ENCODE results near the gene EPOP. TPM values are rescaled to one million over a fixed set of nuclear protein-coding genes. Genes with fewer than 3 reads are reported as not detected.

EPOP gene
- total RNA-seq, 4 donors from 2014 or later: 1.3 to 5.7 (median 4.6) TPM

DNA sequence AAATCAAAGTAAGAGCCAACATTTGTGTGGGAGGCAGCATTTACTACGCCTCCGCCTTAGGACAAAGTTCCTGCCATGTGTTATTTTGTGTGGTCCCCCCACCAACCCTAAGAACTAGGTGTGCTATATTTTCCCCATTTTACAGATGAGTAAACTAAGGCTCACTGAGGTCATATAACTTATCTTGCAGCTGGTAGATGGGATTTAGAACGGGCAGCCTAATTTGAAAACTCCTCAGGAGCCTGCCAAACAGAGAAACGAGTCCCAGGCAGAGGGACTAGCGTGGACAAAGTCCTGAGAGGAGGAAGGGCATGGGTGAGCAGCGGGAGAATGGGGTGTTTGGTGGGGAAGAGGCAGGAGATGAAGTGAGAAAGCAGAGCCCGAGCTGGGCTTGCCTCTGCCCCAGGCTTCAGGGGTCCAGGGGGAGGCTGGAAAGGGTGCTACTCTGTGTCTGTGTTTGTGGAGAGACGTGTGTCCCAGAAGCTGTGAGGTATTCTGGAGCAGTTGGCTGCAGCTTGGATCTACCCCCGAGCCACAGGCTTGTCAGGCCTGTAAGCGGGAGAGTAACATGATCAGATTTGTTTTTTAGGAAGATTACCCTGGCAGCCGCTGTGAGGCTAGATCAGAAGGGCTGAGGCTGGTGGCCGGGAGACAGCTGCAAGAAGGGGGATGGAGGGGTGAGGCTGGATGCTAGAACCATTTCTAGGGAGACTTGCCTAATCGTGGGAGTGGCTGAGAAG, 35.3 kb upstream of the EPOP start:
- Histone ChIP-seq H3K4me3 (no peak overlapping the region), H3K4me1 (peaks cover 0 to 17% (median 9%) of the 10 kb centered on the region in 4 donors), H3K27ac (no peak overlapping the region), H3K9me3 (no peaks in the 10 kb centered on the region), H3K27me3 (no peaks in the 10 kb centered on the region), H3K36me3 (peaks cover 0 to 75% (median 0%) of the 10 kb centered on the region in 3 donors)
- 66 to 67% methylated on average over 13 of the region's 13 CpGs for WGBS, 2 donors
- DNase-seq (ENCODE audit: low spot score in 2 of 2): no peak
- TF ChIP-seq POLR2A (IDR thresholded peaks at IDR 0.05): no peak
- TF ChIP-seq EP300 (IDR thresholded peaks at IDR 0.05): no peak
- TF ChIP-seq, protein P1, sequence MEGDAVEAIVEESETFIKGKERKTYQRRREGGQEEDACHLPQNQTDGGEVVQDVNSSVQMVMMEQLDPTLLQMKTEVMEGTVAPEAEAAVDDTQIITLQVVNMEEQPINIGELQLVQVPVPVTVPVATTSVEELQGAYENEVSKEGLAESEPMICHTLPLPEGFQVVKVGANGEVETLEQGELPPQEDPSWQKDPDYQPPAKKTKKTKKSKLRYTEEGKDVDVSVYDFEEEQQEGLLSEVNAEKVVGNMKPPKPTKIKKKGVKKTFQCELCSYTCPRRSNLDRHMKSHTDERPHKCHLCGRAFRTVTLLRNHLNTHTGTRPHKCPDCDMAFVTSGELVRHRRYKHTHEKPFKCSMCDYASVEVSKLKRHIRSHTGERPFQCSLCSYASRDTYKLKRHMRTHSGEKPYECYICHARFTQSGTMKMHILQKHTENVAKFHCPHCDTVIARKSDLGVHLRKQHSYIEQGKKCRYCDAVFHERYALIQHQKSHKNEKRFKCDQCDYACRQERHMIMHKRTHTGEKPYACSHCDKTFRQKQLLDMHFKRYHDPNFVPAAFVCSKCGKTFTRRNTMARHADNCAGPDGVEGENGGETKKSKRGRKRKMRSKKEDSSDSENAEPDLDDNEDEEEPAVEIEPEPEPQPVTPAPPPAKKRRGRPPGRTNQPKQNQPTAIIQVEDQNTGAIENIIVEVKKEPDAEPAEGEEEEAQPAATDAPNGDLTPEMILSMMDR (IDR thresholded peaks at IDR 0.05): no peak

DNA sequence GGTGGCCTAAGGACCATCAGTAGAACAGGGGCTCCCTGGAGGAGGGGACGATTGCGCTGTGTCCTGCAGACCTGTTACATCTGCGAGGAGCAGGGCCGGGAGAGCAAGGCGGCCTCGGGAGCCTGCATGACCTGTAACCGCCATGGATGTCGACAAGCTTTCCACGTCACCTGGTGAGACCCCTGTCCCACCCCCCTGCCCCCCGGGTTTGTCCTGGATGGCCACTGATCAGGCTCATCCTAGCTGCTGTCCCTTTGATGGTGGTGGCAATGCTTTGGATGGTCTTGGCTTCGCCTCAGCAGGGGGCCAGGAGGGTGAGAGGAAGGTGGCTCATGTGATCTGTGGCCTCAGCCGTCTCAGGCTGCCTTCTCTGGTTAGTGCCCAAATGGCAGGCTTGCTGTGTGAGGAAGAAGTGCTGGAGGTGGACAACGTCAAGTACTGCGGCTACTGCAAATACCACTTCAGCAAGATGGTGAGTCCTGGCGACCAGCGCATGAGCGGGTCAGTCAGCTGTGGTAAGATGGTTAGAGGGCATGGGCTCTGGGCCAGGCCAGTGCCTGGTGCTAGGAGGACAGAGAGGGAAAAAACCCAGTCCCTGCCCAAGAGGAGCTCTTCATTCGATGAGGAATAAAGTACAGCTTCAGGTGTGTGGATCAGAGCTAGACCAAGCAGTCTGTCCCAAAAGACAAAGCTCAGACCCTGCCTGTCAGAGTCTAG, 34.5 kb upstream of the EPOP start:
- H3K9me3 ChIP-seq: no peaks in the 10 kb centered on the region
- H3K4me3 ChIP-seq: no peak overlapping the region
- TF ChIP-seq, protein P1 (IDR thresholded peaks at IDR 0.05): no peak
- TF ChIP-seq EP300 (IDR thresholded peaks at IDR 0.05) (no peak), POLR2A (IDR thresholded peaks at IDR 0.05) (no peak)
- 90 to 91% methylated on average over 17 to 18 of the region's 18 CpGs for WGBS, 2 donors
- H3K36me3 ChIP-seq: peaks cover 0 to 67% (median 0%) of the 10 kb centered on the region in 3 donors
- no peak overlapping the region for H3K27ac ChIP-seq
- no peak for DNase-seq (ENCODE audit: low spot score in 2 of 2)
- peaks cover 0 to 17% (median 9%) of the 10 kb centered on the region in 4 donors for H3K4me1 ChIP-seq
- H3K27me3 ChIP-seq: no peaks in the 10 kb centered on the region

DNA sequence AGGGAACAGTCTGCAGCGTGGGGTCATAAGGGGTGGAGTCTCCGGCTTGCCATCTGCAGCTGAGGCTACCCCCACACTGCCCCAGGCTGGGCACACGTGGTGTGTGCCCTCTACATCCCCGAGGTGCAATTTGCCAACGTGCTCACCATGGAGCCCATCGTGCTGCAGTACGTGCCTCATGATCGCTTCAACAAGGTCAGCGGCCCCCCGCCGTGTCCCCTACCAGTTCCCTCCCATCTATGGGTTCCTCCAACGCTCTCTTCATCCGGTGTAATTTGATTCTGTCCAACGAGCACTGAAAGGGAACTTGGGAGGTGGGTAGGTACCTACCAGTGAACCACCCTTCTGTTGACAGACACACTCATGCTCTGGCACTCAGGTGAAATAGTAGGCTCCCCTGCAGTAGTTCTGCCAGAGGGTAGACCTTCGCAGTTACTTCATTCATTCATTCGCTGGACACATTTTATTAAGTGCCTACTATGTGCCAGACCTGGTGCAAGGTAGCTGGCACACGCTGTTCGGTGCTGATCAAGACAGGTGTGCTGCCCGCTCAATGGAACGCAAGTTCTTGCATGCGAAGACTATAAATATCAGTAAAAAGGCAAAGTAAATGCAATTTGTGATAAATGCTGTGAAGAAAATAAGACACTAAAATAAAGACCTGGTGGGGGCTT, 33.1 kb upstream of the EPOP start:
- WGBS, 2 donors: 73% methylated on average over 21 of the region's 21 CpGs
- H3K27ac ChIP-seq: peak overlapping the region in 1 of 4 donors; percentile 98
- H3K4me3 ChIP-seq: no peak overlapping the region
- H3K9me3 ChIP-seq: no peaks in the 10 kb centered on the region
- TF ChIP-seq, protein P1 (IDR thresholded peaks at IDR 0.05): no peak
- TF ChIP-seq EP300 (IDR thresholded peaks at IDR 0.05) (no peak), POLR2A (IDR thresholded peaks at IDR 0.05) (no peak)
- H3K36me3 ChIP-seq: peaks cover 0 to 53% (median 0%) of the 10 kb centered on the region in 3 donors
- peaks cover 0 to 31% (median 13%) of the 10 kb centered on the region in 4 donors for H3K4me1 ChIP-seq
- no peak for DNase-seq (ENCODE audit: low spot score in 2 of 2)
- no peaks in the 10 kb centered on the region for H3K27me3 ChIP-seq

DNA sequence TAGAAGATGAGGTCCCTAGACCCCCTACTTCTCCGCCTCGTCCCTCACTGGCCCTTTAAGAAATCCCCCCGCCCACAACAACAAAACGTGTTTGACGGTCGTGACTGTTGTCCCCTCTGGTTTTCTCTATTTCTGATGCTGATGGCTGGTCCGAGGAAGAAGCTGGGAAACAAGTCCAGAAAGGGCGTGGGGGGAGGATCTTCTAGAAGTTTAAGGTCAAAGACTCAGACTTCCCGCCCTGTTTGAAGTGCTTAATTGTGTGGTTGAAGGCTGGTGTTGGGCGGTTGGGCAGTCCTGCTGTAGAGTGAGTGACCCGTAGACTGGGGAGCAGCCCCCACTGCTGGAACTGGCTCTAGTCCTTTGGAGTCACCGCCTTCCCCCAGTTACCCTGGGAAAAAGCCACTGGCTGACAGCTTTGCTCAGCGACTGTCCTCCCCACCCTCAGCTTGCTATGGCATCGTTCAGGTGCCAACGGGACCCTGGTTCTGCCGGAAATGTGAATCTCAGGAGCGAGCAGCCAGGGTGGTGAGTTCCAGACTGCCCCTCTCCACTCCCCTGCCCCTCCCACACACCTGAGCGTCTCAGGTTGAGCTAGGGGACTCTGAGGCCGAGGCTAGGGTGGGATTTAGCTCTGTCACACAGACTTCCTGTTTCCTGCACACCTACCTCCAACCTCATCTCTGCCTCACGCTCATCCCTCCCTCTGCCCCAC, 31.9 kb upstream of the EPOP start:
- Histone ChIP-seq H3K27ac (peak overlapping the region; percentile 92 to 98 (median 96)), H3K36me3 (peaks cover 0 to 41% (median 0%) of the 10 kb centered on the region in 3 donors), H3K4me1 (peaks cover 0 to 36% (median 13%) of the 10 kb centered on the region in 4 donors), H3K27me3 (no peaks in the 10 kb centered on the region), H3K4me3 (peak overlapping the region; percentile 66 to 87 (median 80)), H3K9me3 (no peaks in the 10 kb centered on the region)
- DNase-seq (ENCODE audit: low spot score in 2 of 2): no peak
- TF ChIP-seq EP300 (IDR thresholded peaks at IDR 0.05) (no peak), POLR2A (IDR thresholded peaks at IDR 0.05) (no peak)
- TF ChIP-seq, protein P1 (IDR thresholded peaks at IDR 0.05): no peak
- WGBS, 2 donors: 14% methylated on average over 17 to 19 of the region's 20 CpGs
